Measurements from ENCODE around the gene RBM33. TPM values are rescaled to one million over a fixed set of nuclear protein-coding genes. Genes with fewer than 3 reads are reported as not detected.

The RBM33 gene
- polyA plus RNA-seq, 2 of the 4 experiments (the other 2 are of a cell fraction) = 21.7 to 21.9 TPM

GRCh38 chr7:155696747-155697146 lies 52.3 kb downstream of the RBM33 start:
- H3K4me3 ChIP-seq = no peak overlapping the region
- CTCF ChIA-PET = interaction anchor here (1.1 to 1.2 kb wide), 2 partner anchors 98 to 283 kb away, joined by 3 to 8 read pairs; no protein-coding TSS in a partner anchor
- H3K4me2 ChIP-seq = no peak overlapping the region
- POLR2A ChIA-PET = no interaction called here
- FAIRE-seq = no peak
- no peak for TF ChIP-seq RNF2 (IDR thresholded peaks at IDR 0.05; ENCODE audit: borderline replicate concordance, low read depth)
- TF ChIP-seq BHLHE40 (IDR thresholded peaks at IDR 0.05; ENCODE audit: low read depth, low read length) = no peak
- TF ChIP-seq RARB (CRISPR knock-in tag; IDR thresholded peaks at IDR 0.05) = no peak
- no peak for TF ChIP-seq ESRRA (IDR thresholded peaks at IDR 0.05; ENCODE audit: borderline replicate concordance, low read length)
- TF ChIP-seq PBX3 (IDR thresholded peaks at IDR 0.05) = no peak
- no peak for TF ChIP-seq REST (IDR thresholded peaks at IDR 0.05)
- no peak for TF ChIP-seq NPAS2 (CRISPR knock-in tag; IDR thresholded peaks at IDR 0.05; ENCODE audit: borderline replicate concordance)
- TF ChIP-seq HEYL (CRISPR knock-in tag; IDR thresholded peaks at IDR 0.05) = no peak
- TF ChIP-seq CBX8 (IDR thresholded peaks at IDR 0.05) = no peak
- no peak for TF ChIP-seq FOSB (CRISPR knock-in tag; IDR thresholded peaks at IDR 0.05)
- TF ChIP-seq RFX5 (IDR thresholded peaks at IDR 0.05) = no peak
- TF ChIP-seq MAZ (IDR thresholded peaks at IDR 0.05; ENCODE audit: borderline replicate concordance, low read depth, low read length) = no peak
- no peak for TF ChIP-seq PHF8 (IDR thresholded peaks at IDR 0.05; ENCODE audit: borderline replicate concordance, low read depth)
- no peak for DNase-seq (ENCODE audit: low read depth in 1 of 2, low spot score in 1 of 2)
- H3K27ac ChIP-seq = no peak overlapping the region
- WGBS (ENCODE audit: missing lambda C conversion rate) = 86% methylated on average over 5 of the region's 5 CpGs
- H3K9me3 ChIP-seq = no peaks in the 10 kb centered on the region
- H3K4me1 ChIP-seq = peaks cover 8% of the 10 kb centered on the region; the same call in 1 of the 3 replicates
- no peak for ATAC-seq

- Histone ChIP-seq H3K4me1 (peaks cover 8% of the 10 kb centered on the region; the same call in 1 of the 3 replicates), H3K27ac (no peak overlapping the region), H3K4me3 (no peak overlapping the region), H3K4me2 (no peak overlapping the region), H3K9me3 (no peaks in the 10 kb centered on the region)
- DNase-seq (ENCODE audit: low read depth in 1 of 2, low spot score in 1 of 2) = no peak
- ChIA-PET CTCF (interaction anchor here (2.7 kb wide), 1 partner anchor 100 kb away, joined by 14 read pairs; no protein-coding TSS in a partner anchor), POLR2A (no interaction called here)
- no peak for ATAC-seq
- FAIRE-seq = no peak
- no peak for TF ChIP-seq EHMT2 (IDR thresholded peaks at IDR 0.05; ENCODE audit: low read depth)
- no peak for TF ChIP-seq HOXB5 (CRISPR knock-in tag; IDR thresholded peaks at IDR 0.05)
- no peak for TF ChIP-seq CBX8 (IDR thresholded peaks at IDR 0.05)
- no peak for TF ChIP-seq JUN (IDR thresholded peaks at IDR 0.05)
- no peak for TF ChIP-seq RCOR1 (IDR thresholded peaks at IDR 0.05; ENCODE audit: low read depth, low read length)
- no peak for TF ChIP-seq RAD21 (conservative IDR thresholded peaks at IDR 0.05 in 1 of 2, IDR thresholded peaks at IDR 0.05 in 1 of 2)
- TF ChIP-seq CHD2 (IDR thresholded peaks at IDR 0.05; ENCODE audit: low read length, partially characterized antibody) = no peak
- no peak for TF ChIP-seq HEYL (CRISPR knock-in tag; IDR thresholded peaks at IDR 0.05)
- TF ChIP-seq HOXB13 (CRISPR knock-in tag; IDR thresholded peaks at IDR 0.05; ENCODE audit: low read depth) = no peak
- TF ChIP-seq REST (IDR thresholded peaks at IDR 0.05) = no peak
- TF ChIP-seq ZNF302 (CRISPR knock-in tag; IDR thresholded peaks at IDR 0.05) = no peak
- WGBS (ENCODE audit: missing lambda C conversion rate) = 84% methylated on average over 1 of the region's 1 CpG
Measured at GRCh38 chr7:155698633-155699032, 54.2 kb downstream of the RBM33 start.

Measured in A549 (cell line).